Kidney (tissue), 14 donors: Measurements from ENCODE around the gene HELQ. TPM values are rescaled to one million over a fixed set of nuclear protein-coding genes. Genes with fewer than 3 reads are reported as not detected.
A peak's percentile ranks its signal among the peaks of the same experiment; 100 is the strongest.
"Not testable (repeated sequence)": the region's sequence is repeated elsewhere in the genome, so short reads cannot be mapped to it uniquely, and the experiment has no call there.

Source experiments
- DNase-seq, 5 donors: peaks; one replicate each; pipeline ENCODE4 v3.0.0-alpha.2; 2013 to 2020
- FAIRE-seq: peaks from 2 replicates; lab custom pipeline; 2012; peaks lifted over from hg19 to GRCh38; lab: Jason Lieb, UNC
- H3K27ac ChIP-seq, 2 donors: one replicate each; pipeline ENCODE4 v1.7.0; 2013; ENCODE audit warnings: low read depth in 2 of 2, low read length in 2 of 2, inconsistent platforms in 1 of 2
- H3K27me3 ChIP-seq: one replicate; pipeline ENCODE4 v1.7.1; 2013; ENCODE audit warnings: low read length, inconsistent platforms; ENCODE audit not compliant: control insufficient read depth, insufficient read depth
- H3K36me3 ChIP-seq, 3 donors: one replicate each; pipeline versions ENCODE4 v1.7.0 to v1.7.1; 2013; ENCODE audit warnings: low read length in 3 of 3, control low read depth in 1 of 3, inconsistent platforms in 1 of 3; ENCODE audit not compliant: insufficient read depth in 3 of 3, control insufficient read depth in 2 of 3
- H3K4me1 ChIP-seq, 3 donors: one replicate each; pipeline versions ENCODE4 v1.7.0 to v1.7.1; 2013; ENCODE audit warnings: low read length in 3 of 3, inconsistent platforms in 1 of 3, low read depth in 1 of 3; ENCODE audit not compliant: control insufficient read depth in 2 of 3, insufficient read depth in 2 of 3
- H3K4me3 ChIP-seq, 3 donors: one replicate each; pipeline versions ENCODE4 v1.7.0 to v1.8.1; 2013; ENCODE audit warnings: low read length in 3 of 3, control low read depth in 1 of 3, inconsistent platforms in 1 of 3
- H3K9ac ChIP-seq, 3 donors: one replicate each; pipeline versions ENCODE4 v1.7.0 to v1.7.1; 2013; ENCODE audit warnings: low read length in 3 of 3, control low read depth in 1 of 3, inconsistent platforms in 1 of 3
- H3K9me3 ChIP-seq, 3 donors: one replicate each; pipeline versions ENCODE4 v1.7.0 to v1.7.1; 2013; ENCODE audit warnings: low read length in 3 of 3, control low read depth in 1 of 3, inconsistent platforms in 1 of 3; ENCODE audit not compliant: control insufficient read depth in 2 of 3, insufficient read depth in 1 of 3
- intact Hi-C: fragments of 100-400 bp; cut with DNase I; formaldehyde crosslinking; loops from one replicate; pipeline ENCODE4 v1.11.1; 2022
- polyA plus RNA-seq: library from polyadenylated mRNA; stranded (reverse); fragments of 350-450 nt; fragmentation: Illumina TruSeq; extraction: RNeasy Lipid Tissue Mini Kit (QIAGEN cat#74804); gene quantifications from one replicate; pipeline ENCODE4 v1.2.3, GENCODE V29; 2014; ENCODE audit warnings: low read depth, low replicate concordance; ENCODE audit not compliant: insufficient read depth
- total RNA-seq: library from RNA; stranded (reverse); fragmentation: NEBNext Ultra II Directional; extraction: Animal tissue kit (Norgen Biotek cat#: 25700); gene quantifications from one replicate; pipeline ENCODE4 v1.2.1, GENCODE V29; 2021
- TF ChIP-seq, protein P1 (sequence below): IDR thresholded peaks from 3 replicates; pipeline ENCODE4 v1.5.1; 2012; ENCODE audit warnings: mild to moderate bottlenecking, moderate library complexity, borderline replicate concordance; ENCODE audit not compliant: insufficient read depth; ENCODE audit errors: extremely low read depth
- donor health status: control.
- donor health status: control.
- donor health status: control.
- donor health status: control.
- donor health status: control.
- donor health status: DM: yes; HTN: yes; CAD: no.
- donor health status: Normal renal cell carcinoma (clear cell type).

The HELQ gene
- total and polyA plus RNA-seq, 2 donors from 2014 or later = 14.3 to 20.9 TPM

DNA sequence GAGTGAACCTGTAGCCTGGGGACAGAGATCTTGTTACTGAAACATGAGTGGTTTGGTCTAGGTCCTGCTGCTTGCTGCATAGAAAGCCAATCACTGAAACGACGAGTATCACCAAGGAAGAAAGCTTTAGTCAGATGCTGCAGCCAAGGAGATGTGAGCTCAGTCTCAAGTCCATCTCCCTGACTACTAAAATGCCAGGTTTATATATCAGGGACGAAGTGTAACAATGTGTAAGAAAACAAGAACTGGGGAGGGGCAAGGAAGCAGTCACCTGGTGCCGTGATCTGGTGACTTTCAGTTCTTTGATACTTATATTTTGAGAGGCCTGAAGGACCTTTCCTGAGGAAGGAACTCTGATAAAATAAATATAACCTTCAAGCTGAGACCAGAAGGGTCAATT is 48.9 kb upstream of the HELQ start:
- DNase-seq = peak in 2 of 5 donors; percentile 22 to 25
- TF ChIP-seq, protein P1, sequence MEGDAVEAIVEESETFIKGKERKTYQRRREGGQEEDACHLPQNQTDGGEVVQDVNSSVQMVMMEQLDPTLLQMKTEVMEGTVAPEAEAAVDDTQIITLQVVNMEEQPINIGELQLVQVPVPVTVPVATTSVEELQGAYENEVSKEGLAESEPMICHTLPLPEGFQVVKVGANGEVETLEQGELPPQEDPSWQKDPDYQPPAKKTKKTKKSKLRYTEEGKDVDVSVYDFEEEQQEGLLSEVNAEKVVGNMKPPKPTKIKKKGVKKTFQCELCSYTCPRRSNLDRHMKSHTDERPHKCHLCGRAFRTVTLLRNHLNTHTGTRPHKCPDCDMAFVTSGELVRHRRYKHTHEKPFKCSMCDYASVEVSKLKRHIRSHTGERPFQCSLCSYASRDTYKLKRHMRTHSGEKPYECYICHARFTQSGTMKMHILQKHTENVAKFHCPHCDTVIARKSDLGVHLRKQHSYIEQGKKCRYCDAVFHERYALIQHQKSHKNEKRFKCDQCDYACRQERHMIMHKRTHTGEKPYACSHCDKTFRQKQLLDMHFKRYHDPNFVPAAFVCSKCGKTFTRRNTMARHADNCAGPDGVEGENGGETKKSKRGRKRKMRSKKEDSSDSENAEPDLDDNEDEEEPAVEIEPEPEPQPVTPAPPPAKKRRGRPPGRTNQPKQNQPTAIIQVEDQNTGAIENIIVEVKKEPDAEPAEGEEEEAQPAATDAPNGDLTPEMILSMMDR = no peak
- Histone ChIP-seq H3K4me3 (no peak overlapping the region), H3K4me1 (no peaks in the 10 kb centered on the region), H3K27me3 (no peaks in the 10 kb centered on the region), H3K36me3 (no peaks in the 10 kb centered on the region), H3K9me3 (no peaks in the 10 kb centered on the region), H3K9ac (no peak overlapping the region), H3K27ac (no peak overlapping the region)
- intact Hi-C loops = no loop called here
- no peak for FAIRE-seq

DNA sequence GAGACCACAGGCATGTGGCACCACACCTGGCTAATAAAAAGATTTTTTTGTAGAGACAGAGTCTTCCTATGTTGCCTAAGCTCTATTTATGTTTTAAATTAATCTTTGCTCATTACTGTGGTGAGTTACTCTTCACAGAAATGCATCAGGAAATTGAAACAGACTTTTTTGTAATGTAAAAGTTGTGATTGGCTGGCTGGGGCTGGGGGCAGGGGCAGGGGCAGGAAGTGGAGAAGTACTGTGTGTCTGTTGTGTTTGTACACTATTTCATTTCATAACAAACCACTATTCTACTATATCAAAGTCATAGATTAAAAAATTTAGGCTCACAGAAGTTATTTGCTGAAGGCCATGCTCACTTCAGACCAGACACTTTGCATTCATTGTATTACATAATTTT is 48.4 kb upstream of the HELQ start:
- DNase-seq (no peak), FAIRE-seq (no peak)
- Histone ChIP-seq H3K9me3 (no peaks in the 10 kb centered on the region), H3K27me3 (no peaks in the 10 kb centered on the region), H3K9ac (no peak overlapping the region), H3K4me1 (no peaks in the 10 kb centered on the region), H3K4me3 (no peak overlapping the region), H3K36me3 (no peaks in the 10 kb centered on the region), H3K27ac (no peak overlapping the region)
- intact Hi-C loops = no loop called here
- TF ChIP-seq, protein P1 = no peak

DNA sequence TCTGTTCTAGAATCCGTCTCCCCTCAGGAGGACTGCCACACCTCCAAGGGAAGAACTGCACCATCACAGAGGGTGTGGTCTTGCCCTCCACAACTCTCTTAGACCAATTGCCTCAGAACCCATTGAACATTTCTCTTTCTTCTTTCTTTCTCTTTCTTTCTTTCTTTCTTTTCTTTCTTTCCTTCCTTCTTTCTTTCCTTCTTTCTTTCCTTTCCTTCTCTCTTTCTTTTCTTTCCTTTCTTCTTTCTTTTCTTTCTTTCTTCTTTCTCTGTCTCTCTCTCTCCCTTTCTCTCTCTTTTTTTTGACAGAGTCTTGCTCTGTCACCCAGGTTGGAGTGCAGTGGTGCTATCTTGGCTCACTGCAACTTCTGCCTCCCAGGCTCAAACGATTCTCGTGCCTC is 46.0 kb upstream of the HELQ start:
- H3K27me3 ChIP-seq, H3K4me3 ChIP-seq, H3K9ac ChIP-seq, H3K4me1 ChIP-seq, FAIRE-seq, H3K9me3 ChIP-seq, DNase-seq, H3K27ac ChIP-seq, intact Hi-C loops, H3K36me3 ChIP-seq: not testable (repeated sequence)

DNA sequence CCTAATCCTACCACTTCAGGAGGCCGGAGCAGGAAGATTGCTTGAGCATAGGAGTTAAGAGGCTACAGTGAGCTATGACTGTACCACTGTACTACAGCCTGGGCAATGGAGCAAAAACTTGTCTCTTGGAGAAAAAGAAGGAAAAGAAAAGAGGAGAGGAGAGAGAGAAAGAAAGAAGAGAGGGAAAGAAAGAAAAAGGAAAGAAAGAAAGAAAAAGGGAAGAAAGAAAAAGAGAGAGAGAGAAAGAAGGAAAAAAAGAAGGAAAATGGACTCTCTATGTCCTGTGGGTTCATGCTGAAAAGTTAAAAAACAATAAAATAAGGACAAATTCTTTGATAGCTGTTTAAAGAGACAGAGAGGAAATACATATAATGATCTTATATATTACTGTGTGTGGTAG is 42.6 kb upstream of the HELQ start:
- DNase-seq (no peak), FAIRE-seq (no peak)
- no peak overlapping the region for H3K9ac ChIP-seq
- intact Hi-C loops = no loop called here
- no peak overlapping the region for H3K4me3 ChIP-seq
- H3K27ac ChIP-seq = no peak overlapping the region
- no peaks in the 10 kb centered on the region for H3K9me3 ChIP-seq
- TF ChIP-seq, protein P1 = no peak
- H3K4me1 ChIP-seq = no peaks in the 10 kb centered on the region
- no peaks in the 10 kb centered on the region for H3K36me3 ChIP-seq
- H3K27me3 ChIP-seq = no peaks in the 10 kb centered on the region

DNA sequence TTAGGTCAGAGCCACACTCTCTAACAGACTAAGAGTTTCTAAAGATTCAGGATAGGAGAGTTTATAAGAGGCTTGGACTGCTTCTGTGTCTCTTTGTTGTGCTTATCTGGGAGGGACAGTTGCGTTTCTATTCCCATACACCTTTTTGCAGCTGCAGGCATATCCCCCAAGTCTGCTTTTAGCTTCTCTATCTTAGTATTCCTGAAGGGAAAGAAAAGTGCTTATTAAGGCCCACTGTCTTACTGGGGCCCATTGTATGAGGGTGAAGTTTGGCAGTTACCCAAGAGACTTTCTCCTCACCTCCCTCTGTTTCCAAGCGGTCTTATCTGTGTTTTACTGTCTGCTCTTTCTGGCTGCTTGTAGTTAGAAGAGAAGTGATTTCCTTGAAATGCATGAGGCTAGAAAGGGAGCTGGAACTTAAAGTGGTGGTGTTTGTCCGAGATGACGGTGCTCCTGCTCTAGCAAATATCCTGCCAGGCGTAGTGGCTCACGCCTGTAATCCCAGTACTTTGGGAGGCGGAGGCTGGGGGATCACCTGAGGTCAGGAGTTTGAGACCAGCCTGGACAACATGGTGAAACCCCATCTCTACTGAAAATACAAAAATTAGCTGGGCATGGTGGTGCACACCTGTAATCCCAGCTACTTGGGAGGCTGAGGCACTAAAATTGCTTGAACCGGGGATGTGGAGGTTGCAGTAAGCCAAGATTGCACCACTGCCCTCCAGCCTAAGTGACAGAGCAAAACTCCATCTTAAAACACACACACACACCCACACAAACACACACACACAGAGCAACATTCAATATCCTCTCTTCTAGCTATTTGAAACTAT is 40.7 kb upstream of the HELQ start:
- DNase-seq, H3K27ac ChIP-seq, intact Hi-C loops, H3K9ac ChIP-seq, H3K4me1 ChIP-seq, H3K4me3 ChIP-seq, H3K9me3 ChIP-seq, FAIRE-seq, H3K27me3 ChIP-seq, H3K36me3 ChIP-seq: not testable (repeated sequence)
